ENCODE results near the gene TMUB1.

TMUB1 gene

DNA sequence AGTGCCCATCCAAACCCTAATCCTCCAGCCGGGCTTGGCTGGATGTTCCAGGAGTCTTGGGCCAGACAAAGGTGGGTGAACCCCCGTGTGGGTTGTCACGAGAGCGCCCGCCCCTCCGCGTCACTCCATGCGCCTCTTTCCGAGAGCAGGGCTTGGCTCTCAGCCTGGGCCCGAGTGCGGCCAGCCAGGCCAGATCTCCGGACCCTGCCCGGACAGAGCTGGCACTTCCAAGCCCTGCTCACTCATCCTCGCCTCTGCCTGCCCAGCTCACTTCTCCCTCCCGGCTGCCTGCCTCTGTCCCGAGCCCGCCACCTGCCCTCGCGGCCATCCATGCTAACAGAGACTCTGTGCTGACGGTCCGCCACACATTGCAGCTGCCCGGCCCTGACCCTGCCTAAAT, 37.6 kb upstream of the TMUB1 start:
- DNase-seq, result no peak

DNA sequence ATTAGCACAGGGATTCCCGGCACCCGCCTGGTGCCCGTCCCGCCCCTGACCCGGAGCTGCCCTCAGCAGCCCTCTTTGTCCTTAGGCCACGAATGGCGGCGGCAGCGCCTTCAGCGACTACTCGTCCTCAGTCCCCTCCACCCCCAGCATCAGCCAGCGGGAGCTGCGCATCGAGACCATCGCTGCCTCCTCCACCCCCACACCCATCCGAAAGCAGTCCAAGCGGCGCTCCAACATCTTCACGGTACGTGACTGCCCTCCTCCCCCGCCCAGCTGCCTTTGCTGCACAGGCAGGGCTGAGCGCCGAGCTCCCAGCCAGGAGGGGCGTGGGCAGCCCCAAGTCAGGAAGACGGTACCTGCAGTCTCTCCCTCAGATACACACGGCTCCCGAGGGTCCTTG, 36.6 kb upstream of the TMUB1 start:
- DNase-seq, result no peak

DNA sequence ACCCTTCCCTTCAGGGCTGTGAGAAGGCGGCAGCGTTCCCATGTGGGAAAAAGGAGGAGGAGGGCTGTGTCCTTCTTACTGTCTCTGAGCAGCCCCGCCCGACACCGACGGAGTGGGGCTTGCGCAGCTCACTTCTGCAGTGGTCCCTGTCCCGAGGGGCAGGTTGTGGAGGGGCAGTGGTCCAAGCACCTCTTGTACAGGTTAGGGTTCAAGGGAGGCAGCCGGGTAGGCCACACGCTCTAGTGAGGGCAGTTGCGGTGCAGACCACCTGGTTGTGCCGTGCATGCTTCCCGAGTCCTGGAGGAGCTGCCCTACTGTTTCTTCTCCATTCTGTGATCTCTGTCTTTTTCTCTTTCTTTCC, 35.7 kb upstream of the TMUB1 start:
- no peak for DNase-seq

DNA sequence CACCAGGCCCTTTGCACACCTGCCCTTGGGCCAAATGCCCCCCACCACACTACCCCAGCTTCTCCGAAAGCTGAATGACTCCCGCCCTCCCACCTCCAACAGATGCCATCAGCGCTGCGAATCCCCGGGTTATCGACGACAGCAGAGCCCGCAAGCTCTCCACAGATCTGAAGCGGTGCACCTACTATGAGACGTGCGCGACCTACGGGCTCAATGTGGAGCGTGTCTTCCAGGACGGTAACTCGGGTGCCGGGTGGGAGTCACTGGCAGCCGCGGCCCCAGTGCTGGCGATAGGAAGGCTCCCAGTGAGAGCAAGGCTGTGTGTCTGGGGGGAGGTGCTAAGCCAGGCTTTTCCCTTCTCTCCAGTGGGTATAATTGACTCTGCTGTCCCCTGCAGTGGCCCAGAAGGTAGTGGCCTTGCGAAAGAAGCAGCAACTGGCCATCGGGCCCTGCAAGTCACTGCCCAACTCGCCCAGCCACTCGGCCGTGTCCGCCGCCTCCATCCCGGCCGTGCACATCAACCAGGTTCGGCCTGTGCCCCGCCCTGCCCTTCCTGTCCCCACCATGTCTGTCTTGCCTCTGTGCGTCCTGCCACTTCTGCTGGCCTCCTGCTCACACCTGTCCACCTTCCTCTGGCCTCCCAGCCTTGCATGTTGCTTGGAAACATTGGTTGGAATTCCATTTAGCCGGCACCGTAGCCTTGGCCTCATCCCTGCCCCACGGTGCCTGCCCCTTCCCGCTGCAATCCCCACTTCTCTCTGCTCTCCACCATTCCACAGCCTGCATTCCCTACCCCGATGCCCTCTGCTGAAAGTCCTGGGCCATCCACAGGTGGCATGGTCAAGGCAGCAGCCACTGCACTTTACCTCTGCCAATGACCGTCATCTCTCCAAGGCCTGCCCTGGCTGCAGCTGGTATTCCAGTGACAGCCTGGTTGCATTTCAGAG, 35.1 kb upstream of the TMUB1 start:
- DNase-seq, result no peak

DNA sequence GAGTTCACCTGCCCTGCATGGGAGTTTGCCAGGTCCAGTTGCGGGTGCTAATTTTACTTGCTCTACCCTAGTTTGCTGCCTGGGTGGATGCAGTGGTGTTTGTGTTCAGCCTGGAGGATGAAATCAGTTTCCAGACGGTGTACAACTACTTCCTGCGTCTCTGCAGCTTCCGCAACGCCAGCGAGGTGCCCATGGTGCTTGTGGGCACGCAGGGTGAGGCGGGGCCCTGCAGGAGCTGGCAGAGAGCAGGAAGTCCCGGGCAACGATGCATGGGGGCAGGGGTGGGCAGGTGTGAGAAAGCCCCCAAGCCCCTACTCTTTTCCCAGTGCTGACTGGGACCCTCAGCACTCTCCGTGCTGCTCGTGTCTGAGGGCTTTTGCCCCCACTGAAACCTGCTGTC, 34.3 kb upstream of the TMUB1 start:
- peak; percentile 35 for DNase-seq

DNA sequence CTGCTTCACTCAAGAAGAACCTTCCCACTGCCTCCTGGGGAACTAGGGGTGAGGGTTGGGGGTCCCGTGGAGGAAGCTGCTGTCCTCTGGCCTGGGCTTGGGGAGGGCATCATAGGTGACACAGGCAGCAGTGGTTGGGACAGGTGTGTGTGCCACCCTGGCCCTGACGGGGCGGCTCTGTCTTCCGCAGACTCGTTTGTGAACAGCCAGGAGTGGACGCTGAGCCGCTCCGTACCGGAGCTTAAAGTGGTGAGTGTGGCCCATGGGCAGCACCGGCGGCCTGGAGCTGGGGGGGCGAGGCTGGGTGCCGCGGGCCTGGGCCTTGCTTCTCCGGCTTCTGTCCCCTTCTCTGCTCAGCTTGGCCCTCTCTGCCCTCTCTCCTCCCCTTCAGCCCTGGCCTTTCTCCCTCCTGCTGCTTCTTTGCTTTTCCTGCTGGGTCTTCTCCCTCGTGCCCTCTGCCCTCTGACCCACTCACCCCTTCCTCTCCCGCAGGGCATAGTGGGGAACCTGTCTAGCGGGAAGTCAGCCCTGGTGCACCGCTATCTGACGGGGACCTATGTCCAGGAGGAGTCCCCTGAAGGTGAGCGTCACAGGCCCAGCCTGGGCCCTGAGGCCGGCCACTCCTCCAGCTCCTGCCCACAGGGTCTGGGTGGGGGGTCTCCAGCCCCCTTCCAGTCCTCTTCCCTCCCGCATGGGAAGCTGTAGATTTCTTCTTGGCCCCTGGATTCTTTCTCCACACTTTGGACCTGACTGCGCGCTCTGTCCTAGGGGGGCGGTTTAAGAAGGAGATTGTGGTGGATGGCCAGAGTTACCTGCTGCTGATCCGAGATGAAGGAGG, 33.5 kb upstream of the TMUB1 start:
- DNase-seq, result no peak

DNA sequence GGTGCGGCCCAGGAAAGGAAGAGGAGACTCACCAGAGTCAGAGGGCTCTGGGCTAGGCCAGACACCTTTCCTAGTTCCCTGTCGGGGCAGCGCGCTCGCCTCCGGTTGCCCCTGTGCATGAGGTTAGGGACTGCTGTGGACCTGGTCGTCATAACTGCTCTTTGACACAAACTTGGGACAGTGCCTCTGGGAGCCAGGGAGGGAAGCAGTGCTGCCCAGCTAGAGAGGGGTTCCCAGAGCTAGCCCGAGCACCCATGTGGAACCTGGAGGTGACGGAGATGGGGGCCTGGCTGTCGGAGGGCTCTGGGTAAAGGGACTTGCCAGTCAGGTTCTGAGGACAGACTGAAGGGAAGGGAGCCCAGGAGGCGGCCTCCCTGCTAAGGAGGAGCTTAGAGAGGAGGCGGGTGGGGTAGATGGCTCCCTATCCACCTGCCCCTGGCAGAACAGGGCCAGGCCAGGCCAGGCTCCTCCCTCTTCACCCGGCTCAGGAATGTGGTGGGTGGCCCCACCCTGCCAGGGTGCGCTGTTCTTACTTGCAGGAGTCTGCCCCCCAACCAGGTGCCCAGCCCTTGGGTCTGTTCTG, 32.6 kb upstream of the TMUB1 start:
- DNase-seq, result no peak

DNA sequence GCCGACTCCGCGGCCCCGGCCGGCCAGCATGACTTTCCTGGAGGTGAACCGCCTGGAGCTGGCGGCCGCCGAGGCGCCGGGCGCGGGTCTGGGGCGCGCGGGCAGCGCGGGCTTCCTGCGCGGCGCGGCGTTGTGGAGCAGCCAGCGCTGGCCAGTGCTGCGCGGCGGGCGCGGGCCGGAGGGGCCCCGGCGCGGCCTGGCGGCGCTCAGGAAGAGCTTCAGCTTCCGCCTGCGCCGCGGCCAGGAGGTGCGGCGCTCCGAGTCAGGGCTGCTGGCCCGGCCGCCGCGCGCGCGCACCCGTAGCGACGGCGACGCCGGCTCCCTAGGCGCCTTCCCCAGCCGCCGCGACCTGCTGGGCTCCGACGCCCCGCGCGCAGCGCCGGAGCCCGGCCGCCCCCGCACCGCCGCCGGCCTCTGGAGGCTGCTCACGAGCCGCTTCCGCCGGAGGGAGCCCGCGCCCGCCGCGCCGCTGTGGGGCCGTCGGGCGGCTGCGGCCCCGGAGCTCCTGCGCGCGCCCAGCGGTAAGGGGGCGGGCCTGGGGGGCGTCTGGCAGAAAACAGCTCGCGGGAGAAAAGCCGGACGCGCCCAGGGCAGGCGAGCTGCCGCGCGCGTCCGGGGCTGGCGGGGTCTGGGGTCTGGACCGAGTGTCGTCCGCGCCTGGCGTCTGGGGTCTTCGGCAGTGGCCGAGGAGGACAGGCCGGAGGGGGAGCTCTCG, 32.0 kb upstream of the TMUB1 start:
- DNase-seq, result peak; percentile 56

DNA sequence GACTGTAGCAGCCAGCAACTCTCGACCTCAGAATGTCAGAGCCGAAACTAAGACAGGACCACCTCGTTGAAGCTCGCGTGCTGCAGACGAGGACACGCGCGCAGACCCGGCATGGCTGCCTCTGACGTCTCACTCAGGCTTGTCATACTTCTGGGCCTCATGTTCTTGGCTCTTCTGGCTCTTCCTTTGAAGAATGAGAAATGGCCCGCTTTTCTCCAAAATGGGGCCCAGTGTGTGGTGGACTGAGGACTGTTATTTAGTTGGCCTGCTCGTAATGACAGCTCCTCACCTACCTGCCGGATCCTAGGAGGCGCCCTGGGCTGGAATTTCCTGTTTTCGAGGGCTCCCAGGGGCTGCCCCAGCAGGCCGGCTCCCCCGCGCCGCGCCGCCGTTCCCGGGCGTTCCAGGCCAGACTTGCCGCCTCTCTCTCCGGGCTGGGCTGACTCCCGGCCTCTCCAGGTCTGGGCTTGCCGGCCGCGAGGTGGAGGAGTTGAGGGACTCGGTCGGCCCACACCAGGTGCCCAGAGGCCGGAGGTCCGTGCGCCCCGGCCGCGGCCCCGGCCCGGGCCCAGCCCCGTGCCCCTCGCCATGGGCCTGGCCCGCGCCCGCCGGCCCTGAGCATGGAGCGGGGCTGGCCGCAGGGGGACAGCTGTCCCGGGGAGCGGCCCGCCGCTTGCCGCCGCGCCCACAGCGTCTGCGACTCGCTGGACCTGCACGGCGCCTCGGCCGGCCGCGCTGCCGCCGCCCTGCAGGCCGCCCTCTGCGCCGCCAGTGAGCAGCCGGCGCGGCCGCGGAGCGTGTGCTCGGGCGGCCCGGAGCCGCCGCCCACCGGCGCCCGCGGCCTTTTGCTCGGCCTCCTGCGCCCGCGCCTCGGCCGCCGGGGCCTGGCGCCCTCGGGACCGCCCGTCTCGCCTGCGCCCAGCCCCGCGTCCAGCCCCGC, 31.1 kb upstream of the TMUB1 start:
- no peak for DNase-seq

DNA sequence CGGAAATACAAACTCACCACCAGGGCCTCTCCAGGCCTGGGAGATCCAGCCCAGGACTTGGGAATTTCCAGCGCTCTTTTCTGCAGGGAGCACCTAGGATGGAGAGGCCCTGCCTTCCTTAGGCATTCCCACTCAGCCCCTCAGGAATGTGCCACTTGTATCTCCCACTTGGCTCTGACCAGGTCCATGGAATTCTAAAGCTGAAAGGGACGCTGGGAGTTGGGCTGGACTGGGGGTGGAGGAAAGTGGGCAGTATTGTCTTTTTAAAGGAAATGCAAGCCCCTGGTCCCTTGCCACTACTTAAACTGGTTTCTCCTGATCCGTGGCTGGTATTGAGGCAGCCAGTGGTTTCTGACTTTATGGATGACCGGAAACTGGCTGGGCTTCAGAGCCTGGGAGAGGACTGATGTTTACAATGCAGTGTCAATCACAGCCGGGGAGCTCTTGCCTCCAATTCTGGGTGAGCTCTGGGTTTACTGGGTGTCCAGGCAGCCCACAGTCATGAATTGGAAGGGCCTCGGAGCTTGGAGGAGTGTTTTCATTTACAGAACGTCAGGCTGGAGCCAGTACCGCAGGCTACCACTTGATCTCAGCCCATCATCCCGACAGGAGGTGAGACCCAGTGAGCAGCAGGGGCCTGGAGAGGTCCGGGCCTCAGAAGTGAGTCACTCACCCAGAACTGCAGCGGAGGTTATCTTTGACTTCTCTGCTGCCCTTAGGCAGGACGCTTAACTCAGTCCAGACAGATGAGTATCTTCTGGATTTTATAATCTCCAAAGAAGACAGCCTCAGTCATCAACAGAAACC, 30.3 kb upstream of the TMUB1 start:
- no peak for DNase-seq

DNA sequence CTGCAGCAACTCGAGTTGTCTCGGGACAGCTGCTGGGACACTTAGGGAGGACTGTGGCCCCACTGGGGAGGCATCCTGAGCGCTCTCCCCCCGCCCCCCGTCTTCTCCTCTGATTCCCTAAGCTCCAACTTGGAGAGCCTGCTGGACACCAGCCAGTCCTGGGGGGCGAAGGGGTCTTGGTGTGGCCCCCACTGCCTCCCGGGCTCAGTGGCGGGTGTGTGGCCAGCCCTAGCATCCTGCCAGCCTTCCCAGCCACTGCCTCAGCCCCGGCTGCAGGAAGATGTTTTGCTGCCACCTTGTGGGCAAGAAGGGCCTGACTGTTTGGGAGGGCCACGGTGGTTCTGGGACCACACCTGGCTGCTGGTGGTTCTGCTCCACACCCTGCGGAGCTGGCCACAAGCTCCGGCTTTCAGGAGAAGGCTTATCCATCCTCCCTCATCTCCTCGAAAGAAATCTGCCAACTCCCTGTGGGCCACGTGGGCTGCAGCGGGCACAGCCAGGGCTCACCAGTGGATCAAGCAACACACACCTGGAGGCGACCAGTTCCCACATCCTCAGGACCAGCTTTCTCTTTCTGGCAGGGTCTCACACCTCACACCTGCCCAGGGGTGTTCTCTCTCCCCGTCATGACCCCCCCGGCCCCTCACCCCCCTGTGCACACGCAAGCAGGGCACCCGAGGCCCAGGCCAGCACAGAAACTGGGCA, 27.8 kb upstream of the TMUB1 start:
- peak; percentile 73 for DNase-seq

DNA sequence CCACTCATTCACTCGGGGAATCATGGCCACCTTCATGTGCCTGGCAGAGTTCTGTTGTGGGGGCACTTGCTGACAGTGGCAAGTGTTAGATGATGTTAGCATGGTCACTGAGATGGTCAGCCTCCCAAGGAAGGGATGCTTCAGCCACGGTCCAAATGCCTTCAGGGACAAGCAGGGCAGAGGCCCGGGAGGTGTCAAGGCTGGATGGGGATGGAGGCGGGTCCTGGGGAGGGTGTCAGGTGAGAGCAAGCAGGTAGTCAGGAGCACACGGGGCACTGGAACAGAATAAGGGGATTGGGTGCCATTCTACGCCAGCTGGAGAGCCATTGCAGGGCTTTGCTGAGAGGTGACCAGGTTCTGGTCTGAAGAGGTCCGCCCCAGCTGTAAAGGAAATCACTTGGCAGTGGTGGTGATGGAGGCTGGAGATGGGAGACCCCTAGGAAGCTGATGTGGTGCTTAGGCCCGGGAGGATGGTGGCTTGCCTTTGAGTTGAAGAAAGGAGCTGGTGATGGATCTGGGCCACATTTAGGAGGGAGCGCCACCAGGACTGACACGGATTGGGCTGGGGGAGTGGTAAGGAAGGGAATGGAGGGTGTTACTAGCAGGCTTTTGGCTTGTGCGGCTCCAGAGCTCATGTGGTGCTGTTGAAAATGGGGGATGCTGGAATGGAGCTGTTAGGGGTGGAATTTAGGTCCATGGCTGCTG, 27.1 kb upstream of the TMUB1 start:
- DNase-seq, result no peak

DNA sequence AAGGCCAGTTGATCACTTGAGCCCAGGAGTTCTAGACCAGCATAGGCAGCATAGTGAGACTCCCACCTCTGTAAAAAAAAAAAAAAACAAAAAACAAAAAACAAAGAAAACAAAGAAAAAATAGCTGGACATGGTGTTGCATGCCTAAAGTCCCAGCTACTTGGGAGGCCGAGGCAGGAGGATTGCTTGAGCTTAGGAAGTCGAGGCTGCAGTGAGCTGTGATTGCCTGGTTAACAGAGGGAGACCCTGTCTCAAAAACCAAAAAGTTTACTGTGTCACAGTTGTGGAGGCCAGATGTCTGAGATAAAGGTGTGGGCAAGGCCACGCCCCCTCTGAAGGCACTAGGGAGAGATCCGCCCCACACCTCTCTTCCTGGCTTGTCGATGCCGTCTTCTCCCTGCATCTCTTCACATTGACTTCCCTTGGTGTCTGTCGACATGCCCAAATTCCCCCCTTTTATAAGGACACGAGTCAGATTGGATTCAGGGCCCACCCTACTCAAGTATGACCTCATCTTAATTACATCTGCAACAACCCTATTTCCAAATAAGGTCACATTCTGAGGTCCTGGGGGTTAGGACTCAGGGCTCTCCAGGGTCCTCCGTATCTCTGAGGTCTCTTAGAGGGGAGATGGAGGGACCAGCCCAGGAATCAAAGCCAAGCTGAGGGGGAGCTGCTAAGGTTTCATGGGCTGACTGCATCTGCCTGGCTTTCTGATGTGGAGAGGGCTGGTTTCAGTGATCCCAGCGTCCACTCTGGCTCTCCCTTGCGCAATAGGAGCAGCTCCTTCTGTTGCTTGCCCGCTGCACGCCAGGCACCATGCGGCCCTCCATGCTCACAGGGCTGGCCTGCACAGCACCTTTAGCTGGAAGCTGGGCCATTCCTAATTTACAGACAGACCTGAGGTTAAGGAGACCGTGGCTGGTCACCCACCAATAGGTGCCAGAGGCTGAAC, 26.1 kb upstream of the TMUB1 start:
- DNase-seq, result no peak

DNA sequence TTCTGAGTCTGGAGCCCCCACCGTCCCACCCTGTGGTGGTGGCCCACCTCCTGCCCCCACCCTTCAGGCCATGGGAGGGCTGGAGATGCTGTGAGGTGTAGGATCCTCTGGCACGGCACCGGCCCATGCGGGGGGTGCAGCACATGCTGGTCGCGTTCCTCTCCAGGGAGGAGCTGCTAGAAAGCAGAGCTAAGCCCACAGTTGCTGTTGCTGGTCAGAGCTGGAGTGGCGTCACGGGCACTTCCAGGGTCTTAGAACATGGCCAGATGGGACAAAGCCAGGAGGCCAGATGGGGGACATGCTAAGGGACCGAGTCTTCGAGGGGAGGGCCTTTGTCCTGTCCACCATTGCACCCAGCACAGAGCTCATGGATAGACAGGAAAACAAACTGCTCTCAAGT, 24.6 kb upstream of the TMUB1 start:
- no peak for DNase-seq

DNA sequence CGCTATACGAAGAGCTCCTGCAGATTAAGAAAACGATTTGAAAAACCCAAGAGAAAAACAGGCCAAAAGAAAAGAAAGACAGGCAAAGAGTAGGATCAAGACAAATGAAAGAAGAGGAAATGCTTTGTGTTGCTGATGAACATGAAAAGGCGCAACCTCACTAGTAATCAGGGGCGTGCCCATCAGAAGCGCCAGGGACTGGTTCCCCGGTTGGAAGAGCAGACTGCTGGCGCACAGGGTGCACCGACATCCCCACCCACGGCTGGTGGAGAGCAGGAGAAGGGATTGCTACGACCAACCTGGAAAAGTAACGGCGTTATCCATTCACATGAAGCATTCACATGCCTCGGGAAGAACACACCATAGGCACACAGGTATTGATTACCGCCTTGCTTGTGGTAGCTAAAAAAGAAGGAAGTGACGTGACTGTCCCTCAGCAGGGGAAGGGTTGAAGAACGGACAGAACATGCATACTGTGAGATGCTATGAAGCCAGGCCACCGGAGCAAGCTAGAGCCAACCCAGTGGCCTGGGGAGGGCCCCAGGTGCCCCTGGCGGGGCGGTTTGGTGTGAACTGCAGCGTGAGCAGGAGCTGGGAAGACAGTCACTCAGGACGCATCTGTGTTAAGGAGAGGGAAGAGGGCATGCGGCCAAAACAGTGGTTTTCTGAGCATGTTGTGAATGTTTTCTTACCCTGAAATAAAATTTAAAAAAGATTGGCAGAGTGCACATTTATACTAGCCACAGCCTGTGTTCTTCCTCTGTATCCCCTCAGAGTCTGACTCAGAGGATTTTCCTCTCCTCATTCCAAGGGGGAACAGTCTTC, 21.3 kb upstream of the TMUB1 start:
- no peak for DNase-seq

DNA sequence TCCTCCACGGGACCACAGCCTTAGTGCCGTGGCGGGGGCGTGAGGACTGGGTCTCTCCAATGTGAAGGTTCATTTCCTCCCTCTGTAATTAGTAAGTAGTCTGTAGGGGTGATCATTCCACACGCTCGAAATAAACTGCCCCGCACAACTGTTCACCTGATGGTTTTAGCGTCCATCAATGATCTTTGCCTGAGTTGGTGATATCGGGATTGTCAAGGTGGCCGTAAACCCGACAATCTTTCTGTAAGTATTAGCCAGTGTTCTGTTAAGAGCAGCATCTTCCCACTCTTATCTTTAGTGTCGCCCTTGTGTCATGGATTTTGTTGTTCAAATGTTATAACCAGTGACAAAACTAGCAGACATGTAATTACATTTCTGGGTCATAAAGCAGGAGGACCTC, 20.7 kb upstream of the TMUB1 start:
- no peak for DNase-seq

DNA sequence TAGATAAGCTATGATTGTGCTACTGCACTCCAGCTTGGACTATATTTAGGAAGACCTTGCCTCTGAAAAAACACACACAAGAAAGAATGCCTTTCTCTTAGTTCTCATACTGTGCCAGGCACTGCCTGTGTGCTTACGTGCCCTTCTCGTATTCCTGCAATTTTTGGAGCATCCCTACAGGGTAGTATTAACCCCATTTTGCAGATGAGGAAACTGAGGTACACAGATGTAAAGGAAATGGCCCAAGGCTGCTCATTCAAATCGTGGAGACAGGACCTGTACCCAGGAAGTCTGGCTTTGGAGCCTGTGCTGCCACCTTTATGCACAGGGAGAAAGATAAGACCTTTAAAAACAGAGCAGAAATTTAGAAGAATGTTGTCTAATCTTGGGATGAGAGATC, 19.7 kb upstream of the TMUB1 start:
- no peak for DNase-seq
